Activated CD8-positive, alpha-beta T cell treated with anti-CD3 and anti-CD28 coated beads, Interleukin-2, amount 10 ng/mL, durations not matched to agents 7 days and 5 days (primary cell): ENCODE measurements around the gene SMAD5. TPM values are rescaled to one million over a fixed set of nuclear protein-coding genes. Genes with fewer than 3 reads are reported as not detected.

Source experiments
- ATAC-seq: fragments of 150-1000 bp; cut with Tn5 transposase; one replicate; pipeline ENCODE4 v1.10.0; 2021; ENCODE audit warnings: moderate library complexity
- CTCF ChIA-PET: fragments of 350-600 bp; sonication (Branson Sonifier 250); formaldehyde crosslinking; loops from one replicate; lab custom pipeline; 2021; ENCODE audit warnings: antibody characterized with exemption; lab: Charles Lee
- POLR2A ChIA-PET: fragments of 350-600 bp; sonication (Branson Sonifier 250); formaldehyde crosslinking; loops from one replicate; lab custom pipeline; 2021; ENCODE audit warnings: antibody characterized with exemption; lab: Charles Lee
- DNase-seq: peaks from one replicate; pipeline ENCODE4 v3.0.0-alpha.2; 2020
- H3K27ac Mint-ChIP-seq: one replicate; pipeline ENCODE4 v1.8.0; 2021; ENCODE audit warnings: mild to moderate bottlenecking, mixed read lengths
- H3K27me3 Mint-ChIP-seq: one replicate; pipeline ENCODE4 v1.8.0; 2021; ENCODE audit warnings: low read depth, mixed read lengths
- H3K36me3 Mint-ChIP-seq: one replicate; pipeline ENCODE4 v1.8.0; 2021; ENCODE audit warnings: low read depth, mixed read lengths
- H3K4me1 Mint-ChIP-seq: one replicate; pipeline ENCODE4 v1.8.0; 2021; ENCODE audit warnings: low read depth, mixed read lengths
- H3K4me3 Mint-ChIP-seq: one replicate; pipeline ENCODE4 v1.8.0; 2021; ENCODE audit warnings: mild to moderate bottlenecking, mixed read lengths
- H3K9me3 Mint-ChIP-seq: one replicate; pipeline ENCODE4 v1.8.0; 2022; ENCODE audit warnings: mixed read lengths; ENCODE audit not compliant: insufficient read depth
- total RNA-seq, 2 experiments: library from RNA; stranded (reverse); gene quantifications; one replicate each; pipeline ENCODE4 v1.2.3, GENCODE V29; 2021

Gene SMAD5
- total RNA-seq, 2 experiments from 2014 or later, result 19.0 to 19.5 TPM

- ATAC-seq, result no peak
- ChIA-PET CTCF (no interaction called here), POLR2A (interaction anchor here (0.6 kb wide), 1 partner anchor 450 kb away, joined by 3 read pairs; no protein-coding TSS in a partner anchor)
- Mint-ChIP-seq H3K27me3 (peaks cover 46% of the 10 kb centered on the region), H3K4me1 (no peaks in the 10 kb centered on the region), H3K4me3 (no peak overlapping the region), H3K9me3 (no peaks in the 10 kb centered on the region), H3K27ac (no peak overlapping the region), H3K36me3 (peaks cover 3% of the 10 kb centered on the region)
- DNase-seq, result no peak
Observed at GRCh38 chr5:136191304-136192014, 58.8 kb downstream of the SMAD5 start.

DNA sequence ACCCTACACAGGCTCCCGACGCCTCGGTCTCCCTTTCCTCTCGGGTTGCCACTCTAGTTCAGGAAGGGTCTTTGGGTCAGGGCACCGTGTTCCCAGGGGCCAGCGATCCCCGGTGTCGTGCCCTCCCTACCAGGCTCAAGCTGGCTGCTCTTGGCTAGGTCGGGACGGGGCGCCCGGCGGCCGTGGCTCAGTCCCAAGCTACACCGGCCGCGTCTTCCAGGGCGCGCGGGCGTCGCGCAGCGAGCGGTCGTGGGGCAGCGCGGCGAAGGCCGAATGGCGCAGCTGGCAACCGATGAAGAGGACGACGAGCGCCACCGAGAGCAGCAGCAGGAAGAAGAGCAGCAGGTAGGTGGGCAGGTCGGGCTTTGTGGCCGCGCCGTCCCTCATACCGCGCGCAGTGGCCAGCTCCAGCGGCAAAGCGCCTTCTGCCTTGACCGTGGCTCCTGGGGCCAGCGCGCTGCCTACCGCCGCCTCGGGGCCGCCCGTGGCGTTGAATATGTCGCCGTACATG lies 59.4 kb downstream of the SMAD5 start:
- Mint-ChIP-seq H3K27me3 (peaks cover 46% of the 10 kb centered on the region), H3K27ac (no peak overlapping the region), H3K4me3 (no peak overlapping the region), H3K36me3 (peaks cover 3% of the 10 kb centered on the region), H3K4me1 (no peaks in the 10 kb centered on the region), H3K9me3 (no peaks in the 10 kb centered on the region)
- DNase-seq, result no peak
- ChIA-PET CTCF (interaction anchor here (0.7 kb wide), 1 partner anchor 20 kb away, joined by 3 read pairs; no protein-coding TSS in a partner anchor), POLR2A (interaction anchor here (0.6 kb wide), 1 partner anchor 451 kb away, joined by 3 read pairs; no protein-coding TSS in a partner anchor)
- ATAC-seq, result no peak

- no peak within 1 kb of the TSS for H3K27ac Mint-ChIP-seq
- peaks cover 46% of the 10 kb centered on the region for H3K27me3 Mint-ChIP-seq
- ATAC-seq (peak; percentile 40), DNase-seq (no peak)
- ChIA-PET POLR2A (interaction anchor here (0.6 kb wide), 1 partner anchor 452 kb away, joined by 3 read pairs; no protein-coding TSS in a partner anchor), CTCF (interaction anchor here (0.7 kb wide), 1 partner anchor 19 kb away, joined by 3 read pairs; no protein-coding TSS in a partner anchor)
- H3K9me3 Mint-ChIP-seq, result no peaks in the 10 kb centered on the region
- peaks cover 2% of the 10 kb centered on the region for H3K36me3 Mint-ChIP-seq
- H3K4me1 Mint-ChIP-seq, result no peaks in the 10 kb centered on the region
- H3K4me3 Mint-ChIP-seq, result no peak within 1 kb of the TSS
Observed at GRCh38 chr5:136192526-136193321, 60.1 kb downstream of the SMAD5 start, which contains the start of gene SMIM32. TSS of gene SMIM32 (minus strand) at chr5:136193162. CDS start at chr5:136192524, 638 bp downstream.

- ChIA-PET POLR2A (no interaction called here), CTCF (no interaction called here)
- DNase-seq (no peak), ATAC-seq (peak; percentile 43)
- H3K27me3 Mint-ChIP-seq, result peaks cover 46% of the 10 kb centered on the region
- H3K4me1 Mint-ChIP-seq, result no peaks in the 10 kb centered on the region
- H3K9me3 Mint-ChIP-seq, result no peaks in the 10 kb centered on the region
- no peaks in the 10 kb centered on the region for H3K36me3 Mint-ChIP-seq
- H3K27ac Mint-ChIP-seq, result no peak overlapping the region
- no peak overlapping the region for H3K4me3 Mint-ChIP-seq
Observed at GRCh38 chr5:136193322-136193935, 60.8 kb downstream of the SMAD5 start.

DNA sequence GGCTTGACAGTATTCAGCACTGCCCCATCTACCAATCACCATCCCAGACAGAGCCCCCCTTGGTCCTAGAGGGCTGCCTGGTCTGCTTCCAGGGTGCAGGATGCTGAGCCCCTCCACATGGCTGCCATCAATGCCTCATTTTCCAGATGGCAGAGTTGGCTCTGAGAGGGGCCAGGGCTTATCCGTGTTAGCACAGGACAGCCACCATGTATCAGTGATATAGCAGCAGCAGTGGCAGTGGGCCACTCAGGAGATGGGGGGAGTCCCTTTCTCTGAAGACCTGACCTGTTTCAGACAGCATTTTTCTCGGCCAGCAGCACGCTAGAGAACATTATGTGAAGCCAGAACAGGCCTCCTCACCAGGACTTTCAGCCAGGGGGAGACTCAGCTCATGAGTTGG lies 61.9 kb downstream of the SMAD5 start:
- H3K27ac Mint-ChIP-seq, result no peak overlapping the region
- ChIA-PET POLR2A (no interaction called here), CTCF (no interaction called here)
- DNase-seq (peak; percentile 12), ATAC-seq (no peak)
- H3K4me1 Mint-ChIP-seq, result no peaks in the 10 kb centered on the region
- no peaks in the 10 kb centered on the region for H3K9me3 Mint-ChIP-seq
- H3K36me3 Mint-ChIP-seq, result no peaks in the 10 kb centered on the region
- peaks cover 46% of the 10 kb centered on the region for H3K27me3 Mint-ChIP-seq
- no peak overlapping the region for H3K4me3 Mint-ChIP-seq

DNA sequence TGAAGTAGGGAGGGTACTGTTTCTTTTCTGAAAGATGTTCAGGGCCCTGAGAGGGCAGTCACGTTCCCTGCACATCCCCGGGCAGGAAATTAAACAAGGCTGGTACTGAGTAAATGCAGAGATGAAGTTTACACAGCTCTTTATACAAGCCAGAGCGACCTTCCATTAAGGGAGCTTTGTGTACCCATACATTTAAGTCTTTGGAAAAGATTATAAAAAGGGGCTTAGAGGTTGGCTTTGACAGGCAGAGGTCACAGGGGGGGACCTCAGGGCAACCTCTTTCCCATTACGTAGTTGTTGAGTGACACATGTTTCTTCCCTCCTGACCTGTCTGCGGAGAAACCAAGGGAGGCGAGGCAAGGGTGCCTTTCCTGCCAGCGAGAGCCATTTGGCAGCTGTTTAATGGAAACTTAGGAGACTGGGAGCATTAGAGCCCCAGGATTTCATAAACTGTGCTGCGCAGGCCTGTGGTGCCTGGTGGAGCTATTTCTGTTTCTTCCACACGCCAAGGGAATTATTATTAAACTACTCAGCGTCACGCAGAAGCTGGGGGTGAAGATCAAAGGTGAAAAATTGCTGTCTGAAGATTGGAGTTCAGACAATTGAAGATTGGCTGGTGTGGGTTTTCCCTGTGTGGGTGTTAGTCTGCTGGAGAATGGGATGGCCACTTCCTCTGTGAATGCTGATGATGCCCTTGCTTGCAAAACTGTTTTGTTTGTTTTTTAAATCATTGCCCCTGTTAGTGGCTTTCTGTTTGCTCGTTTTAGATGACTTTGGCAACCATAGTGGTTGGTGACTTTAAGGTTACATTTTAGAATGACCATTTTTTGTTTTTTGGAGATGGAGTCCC lies 63.6 kb downstream of the SMAD5 start:
- CTCF ChIA-PET, result no interaction called here
- no peak overlapping the region for H3K4me3 Mint-ChIP-seq
- no peaks in the 10 kb centered on the region for H3K9me3 Mint-ChIP-seq
- H3K36me3 Mint-ChIP-seq, result no peaks in the 10 kb centered on the region
- no peak overlapping the region for H3K27ac Mint-ChIP-seq
- POLR2A ChIA-PET, result no interaction called here
- no peaks in the 10 kb centered on the region for H3K4me1 Mint-ChIP-seq
- DNase-seq (peak; percentile 4), ATAC-seq (no peak)
- peaks cover 34% of the 10 kb centered on the region for H3K27me3 Mint-ChIP-seq

GRCh38 chr5:136197462-136198142 lies 65.0 kb downstream of the SMAD5 start:
- Mint-ChIP-seq H3K36me3 (no peaks in the 10 kb centered on the region), H3K27ac (no peak overlapping the region), H3K4me3 (no peak overlapping the region), H3K27me3 (peaks cover 32% of the 10 kb centered on the region), H3K9me3 (no peaks in the 10 kb centered on the region), H3K4me1 (no peaks in the 10 kb centered on the region)
- ChIA-PET POLR2A (no interaction called here), CTCF (no interaction called here)
- ATAC-seq (no peak), DNase-seq (peak; percentile 4)

- no peak for DNase-seq
- CTCF ChIA-PET, result no interaction called here
- no peaks in the 10 kb centered on the region for H3K9me3 Mint-ChIP-seq
- no peak overlapping the region for H3K4me3 Mint-ChIP-seq
- H3K4me1 Mint-ChIP-seq, result no peaks in the 10 kb centered on the region
- no peak overlapping the region for H3K27ac Mint-ChIP-seq
- no peak for ATAC-seq
- POLR2A ChIA-PET, result no interaction called here
- H3K36me3 Mint-ChIP-seq, result no peaks in the 10 kb centered on the region
- H3K27me3 Mint-ChIP-seq, result peaks cover 32% of the 10 kb centered on the region
Observed at GRCh38 chr5:136198453-136198852, 65.8 kb downstream of the SMAD5 start.

- DNase-seq (no peak), ATAC-seq (no peak)
- Mint-ChIP-seq H3K27ac (no peak overlapping the region), H3K36me3 (no peaks in the 10 kb centered on the region), H3K9me3 (no peaks in the 10 kb centered on the region), H3K4me1 (no peaks in the 10 kb centered on the region), H3K4me3 (no peak overlapping the region), H3K27me3 (peaks cover 23% of the 10 kb centered on the region)
- ChIA-PET POLR2A (no interaction called here), CTCF (no interaction called here)
Observed at GRCh38 chr5:136199408-136199807, 66.8 kb downstream of the SMAD5 start.

DNA sequence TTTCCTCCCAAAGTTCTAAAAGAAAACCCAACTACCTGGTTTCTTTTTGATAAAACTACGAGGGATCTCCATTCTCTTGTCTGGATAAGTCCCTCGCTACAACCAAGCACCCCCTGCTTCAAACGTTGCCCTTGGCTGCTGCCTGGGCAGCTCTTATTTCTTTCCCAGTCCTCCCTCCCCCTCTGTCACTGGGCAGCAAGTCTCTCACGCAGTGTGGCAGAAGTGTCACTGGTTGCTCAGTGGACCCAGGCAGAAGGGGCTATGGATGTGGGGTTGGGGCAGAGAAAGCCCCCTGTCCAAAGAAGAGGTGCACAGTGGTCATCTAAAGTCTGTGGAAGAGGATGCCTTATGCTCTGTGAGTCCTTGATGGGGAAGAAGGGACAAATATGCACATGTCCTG lies 67.5 kb downstream of the SMAD5 start:
- no peak overlapping the region for H3K27ac Mint-ChIP-seq
- ATAC-seq (no peak), DNase-seq (no peak)
- no peaks in the 10 kb centered on the region for H3K9me3 Mint-ChIP-seq
- H3K36me3 Mint-ChIP-seq, result no peaks in the 10 kb centered on the region
- H3K4me1 Mint-ChIP-seq, result no peaks in the 10 kb centered on the region
- peaks cover 18% of the 10 kb centered on the region for H3K27me3 Mint-ChIP-seq
- no peak overlapping the region for H3K4me3 Mint-ChIP-seq
- ChIA-PET POLR2A (no interaction called here), CTCF (no interaction called here)
